Tibial nerve (tissue), 4 donors: ENCODE data around the gene LYPD1. TPM values are rescaled to one million over a fixed set of nuclear protein-coding genes. Genes with fewer than 3 reads are reported as not detected.

ENCODE experiments used
- DNase-seq, 2 donors: peaks; one replicate each; pipeline ENCODE4 v3.0.0-alpha.2; 2019; ENCODE audit warnings: low spot score in 2 of 2
- H3K27ac ChIP-seq, 4 donors: fragments of 200-600 bp; sonication (generic) in 3 of 4; one replicate each; pipeline ENCODE4 v1.5.1; 2017 to 2019; ENCODE audit warnings: mild to moderate bottlenecking in 1 of 4
- H3K27me3 ChIP-seq, 2 donors: fragments of 200-600 bp; sonication (generic) in 1 of 2; one replicate each; pipeline versions ENCODE4 v1.5.1 to v1.6.0; 2017 to 2019
- H3K36me3 ChIP-seq, 3 donors: fragments of 200-600 bp; sonication (generic); one replicate each; pipeline ENCODE4 v1.5.1; 2018 to 2019
- H3K4me1 ChIP-seq, 4 donors: fragments of 200-600 bp; sonication (generic) in 3 of 4; one replicate each; pipeline ENCODE4 v1.5.1; 2017 to 2019
- H3K4me3 ChIP-seq, 4 donors: fragments of 200-600 bp; sonication (generic) in 3 of 4; one replicate each; pipeline ENCODE4 v1.5.1; 2017 to 2019; ENCODE audit warnings: mild to moderate bottlenecking in 1 of 4, moderate library complexity in 1 of 4
- H3K9me3 ChIP-seq, 4 donors: fragments of 200-600 bp; sonication (generic) in 3 of 4; one replicate each; pipeline ENCODE4 v1.5.1; 2017 to 2019
- EP300 ChIP-seq, 2 donors: sonication (generic); formaldehyde crosslinking; IDR thresholded peaks; one replicate each; pipeline ENCODE4 v1.6.1; 2017; ENCODE audit warnings: antibody characterized with exemption in 2 of 2, mild to moderate bottlenecking in 1 of 2
- POLR2A ChIP-seq, 2 donors: fragments of 450-650 bp; IDR thresholded peaks; one replicate each; pipeline ENCODE4 v1.6.1; 2017; ENCODE audit warnings: antibody characterized with exemption in 2 of 2, mild to moderate bottlenecking in 2 of 2, moderate library complexity in 2 of 2
- WGBS, 2 donors: methylation state at CpG; one replicate each; pipeline ENCODE4 v1.1.5; 2018; 5-methylcytosine and 5-hydroxymethylcytosine counted together
- total RNA-seq, 4 donors: library from RNA; depleted of rRNA; stranded (reverse); fragments of >200 nt; gene quantifications; one replicate each; pipeline ENCODE4 v1.1.0, GENCODE V29; 2016
- TF ChIP-seq, protein P1 (sequence below), 5 experiments: fragments of 200-600 bp in 3 of 5; fragments of 450-650 bp in 2 of 5; sonication (generic) in 3 of 5; IDR thresholded peaks; one replicate each; pipeline ENCODE4 v1.5.1; 2016 to 2019; ENCODE audit warnings: antibody characterized with exemption in 5 of 5, mild to moderate bottlenecking in 3 of 5, moderate library complexity in 2 of 5

Gene LYPD1
- total RNA-seq, 4 donors from 2014 or later = 0.22 to 7.5 (median 2.6) TPM

DNA sequence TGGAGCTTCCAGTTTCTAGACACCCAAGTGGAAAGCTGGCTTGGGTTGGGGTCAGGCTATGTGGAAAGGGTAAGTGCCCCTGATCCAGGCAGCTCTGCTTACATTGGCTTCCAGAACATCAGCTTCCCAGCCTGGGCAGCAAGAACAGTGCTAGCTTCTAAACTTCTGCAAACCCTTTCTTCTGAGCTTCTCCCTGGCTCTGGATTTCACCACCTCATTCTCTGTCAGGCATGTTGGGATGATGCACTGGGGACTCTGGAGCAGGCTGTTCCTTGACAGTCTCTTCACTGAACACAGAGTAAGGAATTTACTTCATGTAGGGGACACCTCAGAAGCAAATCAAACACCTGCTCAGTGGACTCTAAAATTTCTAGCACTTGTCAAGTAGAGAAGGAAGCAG lies 72.8 kb downstream of the LYPD1 start:
- Histone ChIP-seq H3K36me3 (no peaks in the 10 kb centered on the region), H3K27ac (no peak overlapping the region), H3K4me3 (no peak overlapping the region), H3K27me3 (peaks cover 0 to 4% of the 10 kb centered on the region in 2 donors), H3K9me3 (peaks cover 0 to 8% (median 0%) of the 10 kb centered on the region in 4 donors), H3K4me1 (no peaks in the 10 kb centered on the region)
- TF ChIP-seq POLR2A (IDR thresholded peaks at IDR 0.05) = no peak
- TF ChIP-seq, protein P1, sequence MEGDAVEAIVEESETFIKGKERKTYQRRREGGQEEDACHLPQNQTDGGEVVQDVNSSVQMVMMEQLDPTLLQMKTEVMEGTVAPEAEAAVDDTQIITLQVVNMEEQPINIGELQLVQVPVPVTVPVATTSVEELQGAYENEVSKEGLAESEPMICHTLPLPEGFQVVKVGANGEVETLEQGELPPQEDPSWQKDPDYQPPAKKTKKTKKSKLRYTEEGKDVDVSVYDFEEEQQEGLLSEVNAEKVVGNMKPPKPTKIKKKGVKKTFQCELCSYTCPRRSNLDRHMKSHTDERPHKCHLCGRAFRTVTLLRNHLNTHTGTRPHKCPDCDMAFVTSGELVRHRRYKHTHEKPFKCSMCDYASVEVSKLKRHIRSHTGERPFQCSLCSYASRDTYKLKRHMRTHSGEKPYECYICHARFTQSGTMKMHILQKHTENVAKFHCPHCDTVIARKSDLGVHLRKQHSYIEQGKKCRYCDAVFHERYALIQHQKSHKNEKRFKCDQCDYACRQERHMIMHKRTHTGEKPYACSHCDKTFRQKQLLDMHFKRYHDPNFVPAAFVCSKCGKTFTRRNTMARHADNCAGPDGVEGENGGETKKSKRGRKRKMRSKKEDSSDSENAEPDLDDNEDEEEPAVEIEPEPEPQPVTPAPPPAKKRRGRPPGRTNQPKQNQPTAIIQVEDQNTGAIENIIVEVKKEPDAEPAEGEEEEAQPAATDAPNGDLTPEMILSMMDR (IDR thresholded peaks at IDR 0.05) = no peak
- no peak for TF ChIP-seq EP300 (IDR thresholded peaks at IDR 0.05)
- no peak for DNase-seq

- DNase-seq = no peak
- no peaks in the 10 kb centered on the region for H3K36me3 ChIP-seq
- no peak overlapping the region for H3K4me3 ChIP-seq
- H3K9me3 ChIP-seq = peaks cover 0 to 8% (median 0%) of the 10 kb centered on the region in 4 donors
- WGBS, 2 donors = 54 to 71% methylated on average over 2 of the region's 2 CpGs
- H3K4me1 ChIP-seq = no peaks in the 10 kb centered on the region
- peaks cover 0 to 4% of the 10 kb centered on the region in 2 donors for H3K27me3 ChIP-seq
- no peak for TF ChIP-seq POLR2A (IDR thresholded peaks at IDR 0.05)
- TF ChIP-seq EP300 (IDR thresholded peaks at IDR 0.05) = no peak
- TF ChIP-seq, protein P1 (IDR thresholded peaks at IDR 0.05) = no peak
- H3K27ac ChIP-seq = no peak overlapping the region
These were observed 74.3 kb downstream of the LYPD1 start for GRCh38 chr2:132595693-132596092.

- Histone ChIP-seq H3K9me3 (peaks cover 0 to 8% (median 0%) of the 10 kb centered on the region in 4 donors), H3K27me3 (peaks cover 0 to 4% of the 10 kb centered on the region in 2 donors), H3K36me3 (no peaks in the 10 kb centered on the region), H3K27ac (no peak overlapping the region), H3K4me1 (no peaks in the 10 kb centered on the region), H3K4me3 (no peak overlapping the region)
- no peak for DNase-seq
- 88 to 93% methylated on average over 6 of the region's 6 CpGs for WGBS, 2 donors
- TF ChIP-seq EP300 (IDR thresholded peaks at IDR 0.05) (no peak), POLR2A (IDR thresholded peaks at IDR 0.05) (no peak)
- TF ChIP-seq, protein P1 (IDR thresholded peaks at IDR 0.05) = no peak
These were observed 74.8 kb downstream of the LYPD1 start for GRCh38 chr2:132595186-132595585.
